IMR-90 (cell line): ENCODE results near the gene GPR158. TPM values are rescaled to one million over a fixed set of nuclear protein-coding genes. Genes with fewer than 3 reads are reported as not detected.

Source experiments
- ATAC-seq: fragments of 200-7000 bp; cut with Tn5 transposase; 2 replicates; pipeline ENCODE4 v1.9.1; 2020; ENCODE audit warnings: low read depth, mild to moderate bottlenecking, moderate library complexity
- BruUV-seq: library from RNA; stranded (reverse); fragments of 400-500 nt; replicated peaks from 2 replicates; lab custom pipeline; 2021; lab: Mats Ljungman, UMichigan
- CTCF ChIA-PET: fragments of 300-600 bp; formaldehyde crosslinking; extraction: SDS; loops from one replicate; lab custom pipeline; 2021; ENCODE audit warnings: antibody characterized with exemption; lab: Yijun Ruan, JAX
- POLR2A ChIA-PET: fragments of 300-600 bp; sonication (Branson Sonifier 250); formaldehyde crosslinking; loops from one replicate; lab custom pipeline; 2022; ENCODE audit warnings: antibody characterized with exemption; ENCODE audit not compliant: unreplicated experiment; lab: Charles Lee
- DNase-seq: peaks from one replicate; pipeline ENCODE4 v3.0.0; 2013
- H2AFZ ChIP-seq: replicated peaks from 2 replicates; pipeline ENCODE3; 2013; ENCODE audit warnings: low read length, mild to moderate bottlenecking; ENCODE audit not compliant: poor library complexity
- H2AK5ac ChIP-seq: 2 replicates; pipeline ENCODE4 v1.6.1; 2013; ENCODE audit warnings: low read depth, low read length, inconsistent platforms
- H2AK9ac ChIP-seq: replicated peaks from 2 replicates; pipeline ENCODE3; 2013; ENCODE audit warnings: mild to moderate bottlenecking, low read depth, low read length, moderate library complexity; ENCODE audit not compliant: poor library complexity
- H2BK120ac ChIP-seq: 2 replicates; pipeline ENCODE4 v1.6.1; 2013; ENCODE audit warnings: low read depth, low read length, inconsistent platforms
- H2BK15ac ChIP-seq: 3 replicates; pipeline ENCODE4 v1.6.1; 2013; ENCODE audit warnings: low read depth, low read length, inconsistent platforms
- H2BK20ac ChIP-seq: 2 replicates; pipeline ENCODE4 v1.6.1; 2013; ENCODE audit warnings: low read depth, mild to moderate bottlenecking, inconsistent platforms, low read length, moderate library complexity
- H2BK5ac ChIP-seq: 2 replicates; pipeline ENCODE4 v1.6.1; 2013; ENCODE audit warnings: mild to moderate bottlenecking, low read depth, low read length, inconsistent platforms; ENCODE audit not compliant: poor library complexity, severe bottlenecking
- H3K14ac ChIP-seq: replicated peaks from 2 replicates; pipeline ENCODE4 v1.6.1; 2013; ENCODE audit warnings: low read depth, low read length, inconsistent platforms
- H3K18ac ChIP-seq: 2 replicates; pipeline ENCODE4 v1.6.1; 2013; ENCODE audit warnings: low read depth, low read length, control low read depth
- H3K23ac ChIP-seq: 2 replicates; pipeline ENCODE4 v1.6.1; 2013; ENCODE audit warnings: low read depth, low read length, inconsistent platforms
- H3K27ac ChIP-seq: 2 replicates; pipeline ENCODE4 v1.5.1; 2013; ENCODE audit warnings: mild to moderate bottlenecking, control low read depth, low read length; ENCODE audit not compliant: insufficient read depth
- H3K27me3 ChIP-seq: 2 replicates; pipeline ENCODE4 v1.6.1; 2013; ENCODE audit warnings: low read length; ENCODE audit not compliant: control insufficient read depth, insufficient read depth
- H3K36me3 ChIP-seq: 2 replicates; pipeline ENCODE4 v1.6.1; 2013; ENCODE audit warnings: low read length, mixed read lengths; ENCODE audit not compliant: control insufficient read depth, insufficient read depth
- H3K4ac ChIP-seq: 2 replicates; pipeline ENCODE4 v1.6.1; 2013; ENCODE audit warnings: low read depth, low read length, inconsistent platforms
- H3K4me1 ChIP-seq: 2 replicates; pipeline ENCODE4 v1.6.1; 2013; ENCODE audit warnings: low read length, mixed read lengths; ENCODE audit not compliant: control insufficient read depth, insufficient read depth
- H3K4me2 ChIP-seq: 2 replicates; pipeline ENCODE4 v1.6.1; 2013; ENCODE audit warnings: low read depth, mild to moderate bottlenecking, control low read depth, low read length, moderate library complexity
- H3K4me3 ChIP-seq: 2 replicates; pipeline ENCODE4 v1.5.1; 2013; ENCODE audit warnings: low read depth, mild to moderate bottlenecking, control low read depth, low read length, moderate library complexity; ENCODE audit not compliant: insufficient read depth
- H3K56ac ChIP-seq: 2 replicates; pipeline ENCODE4 v1.6.1; 2013; ENCODE audit warnings: low read length, inconsistent platforms; ENCODE audit not compliant: insufficient read depth; ENCODE audit errors: extremely low read depth
- H3K79me1 ChIP-seq, 2 experiments: 2 replicates each; pipeline ENCODE4 v1.6.1; 2013; ENCODE audit warnings: low read length in 2 of 2, inconsistent platforms in 1 of 2, low read depth in 1 of 2
- H3K9ac ChIP-seq: 2 replicates; pipeline ENCODE4 v1.6.1; 2013; ENCODE audit warnings: low read depth, low read length, control low read depth
- H3K9me1 ChIP-seq: 2 replicates; pipeline ENCODE4 v1.6.1; 2013; ENCODE audit warnings: low read length, inconsistent platforms; ENCODE audit not compliant: insufficient read depth
- H3K9me3 ChIP-seq: 2 replicates; pipeline ENCODE4 v1.6.1; 2013; ENCODE audit warnings: low read length; ENCODE audit not compliant: control insufficient read depth, insufficient read depth
- H4K20me1 ChIP-seq: 2 replicates; pipeline ENCODE4 v1.6.1; 2013; ENCODE audit warnings: low read length, inconsistent platforms; ENCODE audit not compliant: insufficient read depth
- H4K5ac ChIP-seq: 2 replicates; pipeline ENCODE4 v1.6.1; 2013; ENCODE audit warnings: mild to moderate bottlenecking, low read depth, low read length, control low read depth
- H4K8ac ChIP-seq, 2 experiments: 2 replicates each; pipeline ENCODE4 v1.6.1; 2013; ENCODE audit warnings: low read depth in 2 of 2, low read length in 2 of 2, control low read depth in 1 of 2, inconsistent platforms in 1 of 2
- H4K91ac ChIP-seq: 2 replicates; pipeline ENCODE4 v1.6.1; 2013; ENCODE audit warnings: low read depth, low read length, inconsistent platforms; ENCODE audit not compliant: insufficient read depth
- BHLHE40 ChIP-seq: fragments of 150-350 bp; IDR thresholded peaks from 2 replicates; pipeline ENCODE4 v1.6.1; 2016; ENCODE audit warnings: mild to moderate bottlenecking, low read depth, low read length
- CEBPB ChIP-seq: IDR thresholded peaks from 2 replicates; pipeline ENCODE4 v1.6.1; 2012; ENCODE audit warnings: low read depth, low read length, improper control_type of control experiment
- CHD1 ChIP-seq: IDR thresholded peaks from 2 replicates; pipeline ENCODE4 v1.6.1; 2012; ENCODE audit warnings: low read depth, low read length, improper control_type of control experiment
- CTCF ChIP-seq: conservative IDR thresholded peaks from 2 replicates; pipeline ENCODE4 v1.5.1; 2012; ENCODE audit warnings: mild to moderate bottlenecking, low read depth, low read length, improper control_type of control experiment
- ELK1 ChIP-seq: fragments of 150-350 bp; IDR thresholded peaks from 2 replicates; pipeline ENCODE4 v1.6.1; 2016; ENCODE audit warnings: low read depth, mild to moderate bottlenecking, low read length, moderate library complexity, borderline replicate concordance
- FOS ChIP-seq: fragments of 150-350 bp; IDR thresholded peaks from 2 replicates; pipeline ENCODE4 v1.6.1; 2016; ENCODE audit warnings: low read depth, low read length
- MAFK ChIP-seq: IDR thresholded peaks from 2 replicates; pipeline ENCODE4 v1.6.1; 2012; ENCODE audit warnings: low read depth, low read length, improper control_type of control experiment
- MAZ ChIP-seq: IDR thresholded peaks from 2 replicates; pipeline ENCODE4 v1.6.1; 2012; ENCODE audit warnings: low read depth, mild to moderate bottlenecking, low read length, improper control_type of control experiment, moderate library complexity, borderline replicate concordance
- MXI1 ChIP-seq: IDR thresholded peaks from 2 replicates; pipeline ENCODE4 v1.6.1; 2012; ENCODE audit warnings: low read depth, mild to moderate bottlenecking, low read length, moderate library complexity, borderline replicate concordance
- POLR2A ChIP-seq: IDR thresholded peaks from 2 replicates; pipeline ENCODE4 v1.6.1; 2012; ENCODE audit warnings: mild to moderate bottlenecking, low read depth, low read length
- RAD21 ChIP-seq: IDR thresholded peaks from 2 replicates; pipeline ENCODE4 v1.6.1; 2012; ENCODE audit warnings: low read length, improper control_type of control experiment
- RCOR1 ChIP-seq: IDR thresholded peaks from 2 replicates; pipeline ENCODE4 v1.6.1; 2012; ENCODE audit warnings: mild to moderate bottlenecking, low read length, improper control_type of control experiment; ENCODE audit not compliant: insufficient replicate concordance
- RFX5 ChIP-seq: IDR thresholded peaks from 2 replicates; pipeline ENCODE4 v1.8.0; 2012; ENCODE audit warnings: low read depth, mild to moderate bottlenecking, low read length, moderate library complexity
- SMC3 ChIP-seq: fragments of 150-350 bp; IDR thresholded peaks from 2 replicates; pipeline ENCODE4 v1.6.1; 2016; ENCODE audit warnings: low read depth, mild to moderate bottlenecking, antibody characterized with exemption, low read length, moderate library complexity
- WGBS, 2 experiments: methylation state at CpG; one replicate each; pipeline versions ENCODE4 v1.1.5 to v1.1.7; 2013; ENCODE audit warnings: missing lambda C conversion rate in 2 of 2; ENCODE audit not compliant: insufficient read length in 1 of 2; ENCODE audit errors: extremely low coverage in 2 of 2; 5-methylcytosine and 5-hydroxymethylcytosine counted together
- dilution Hi-C: fragments of 300-500 bp; cut with HindIII; formaldehyde crosslinking; loops from one replicate; pipeline ENCODE4 v1.14.3; 2018; ENCODE audit warnings: low sequenced_read_pairs; ENCODE audit not compliant: unreplicated experiment
- in situ Hi-C: fragments of 300-500 bp; cut with MboI; formaldehyde crosslinking; loops from 3 replicates; pipeline ENCODE4 v1.14.3; 2019; ENCODE audit warnings: low sequenced_read_pairs, inconsistent platforms, mixed read lengths
- intact Hi-C: fragments of 100-400 bp; cut with micrococcal nuclease; formaldehyde crosslinking; loops from 2 replicates; pipeline ENCODE4 v1.10.0; 2022
- polyA plus RNA-seq, 3 experiments: library from polyadenylated mRNA; depleted of rRNA; stranded (reverse); fragments of >200 nt; gene quantifications; 2 replicates each; pipeline ENCODE4 v1.2.3, GENCODE V29; 2012; ENCODE audit warnings: low replicate concordance in 1 of 3
- total RNA-seq: library from RNA; depleted of rRNA; stranded (reverse); fragments of >200 nt; gene quantifications from 2 replicates; pipeline ENCODE4 v1.2.3, GENCODE V29; 2012
- TF ChIP-seq, protein P1 (sequence below): fragments of 150-350 bp; IDR thresholded peaks from 2 replicates; pipeline ENCODE4 v1.6.1; 2017; ENCODE audit warnings: mild to moderate bottlenecking, antibody characterized with exemption, low read length, low read depth

GPR158 gene
- total and polyA plus RNA-seq, 2 of the 4 experiments (the other 2 are of a cell fraction) = not detected

GRCh38 chr10:25182636-25183035 is 7.8 kb downstream of the GPR158 start:
- in situ Hi-C loops = no loop called here
- CTCF ChIA-PET = no interaction called here

More at GRCh38 chr10:25182636-25183035, 7.8 kb downstream of the GPR158 start:
- no peak overlapping the region for H3K18ac ChIP-seq
- no peak for ATAC-seq
- H2BK15ac ChIP-seq = no peak overlapping the region
- H3K36me3 ChIP-seq = no peaks in the 10 kb centered on the region
- H4K20me1 ChIP-seq = no peaks in the 10 kb centered on the region
- no peak overlapping the region for H2AK9ac ChIP-seq
- H3K23ac ChIP-seq = no peak overlapping the region
- no peak overlapping the region for H4K5ac ChIP-seq
- no peak overlapping the region for H4K91ac ChIP-seq
- no peak overlapping the region for H3K9ac ChIP-seq
- H3K4me3 ChIP-seq = no peak overlapping the region
- no peak overlapping the region for H3K14ac ChIP-seq
- intact Hi-C loops (no loop called here), dilution Hi-C loops (no loop called here)
- WGBS, 2 experiments = no CpG with 5 or more reads among the region's 3 CpGs
- no peaks in the 10 kb centered on the region for H3K4me1 ChIP-seq
- POLR2A ChIA-PET = no interaction called here
- no peak for DNase-seq
- H3K4ac ChIP-seq = no peak overlapping the region
- no TSS peak for BruUV-seq
- no peaks in the 10 kb centered on the region for H3K9me3 ChIP-seq
- H3K4me2 ChIP-seq = no peak overlapping the region
- no peak overlapping the region for H4K8ac ChIP-seq
- no peak for TF ChIP-seq POLR2A
- TF ChIP-seq RFX5 = no peak
- TF ChIP-seq, protein P1, sequence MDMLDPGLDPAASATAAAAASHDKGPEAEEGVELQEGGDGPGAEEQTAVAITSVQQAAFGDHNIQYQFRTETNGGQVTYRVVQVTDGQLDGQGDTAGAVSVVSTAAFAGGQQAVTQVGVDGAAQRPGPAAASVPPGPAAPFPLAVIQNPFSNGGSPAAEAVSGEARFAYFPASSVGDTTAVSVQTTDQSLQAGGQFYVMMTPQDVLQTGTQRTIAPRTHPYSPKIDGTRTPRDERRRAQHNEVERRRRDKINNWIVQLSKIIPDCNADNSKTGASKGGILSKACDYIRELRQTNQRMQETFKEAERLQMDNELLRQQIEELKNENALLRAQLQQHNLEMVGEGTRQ = no peak
- TF ChIP-seq CTCF = no peak
- TF ChIP-seq CHD1 = no peak
- no peak for TF ChIP-seq MAFK
- TF ChIP-seq FOS = no peak
- TF ChIP-seq MAZ = no peak
- TF ChIP-seq BHLHE40 = no peak
- no peak for TF ChIP-seq CEBPB
- no peak for TF ChIP-seq SMC3
- TF ChIP-seq RAD21 = no peak
- no peak for TF ChIP-seq MXI1
- no peak for TF ChIP-seq ELK1
- no peak for TF ChIP-seq RCOR1
- H3K79me1 ChIP-seq = no peaks in the 10 kb centered on the region
- H2AK5ac ChIP-seq = no peak overlapping the region
- H2BK20ac ChIP-seq = no peak overlapping the region
- no peak overlapping the region for H3K56ac ChIP-seq
- no peak overlapping the region for H3K27ac ChIP-seq
- H2BK5ac ChIP-seq = no peak overlapping the region
- no peaks in the 10 kb centered on the region for H3K9me1 ChIP-seq
- no peak overlapping the region for H2AFZ ChIP-seq
- no peaks in the 10 kb centered on the region for H3K27me3 ChIP-seq
- no peak overlapping the region for H2BK120ac ChIP-seq
